Measurements from ENCODE around the gene TIGD3. TPM values are rescaled to one million over a fixed set of nuclear protein-coding genes. Genes with fewer than 3 reads are reported as not detected.

Gene TIGD3
- total and polyA plus RNA-seq, 9 of the 15 experiments (the other 6 are each of a cell fraction or from before 2014, with no cell fraction given), result 0.06 to 1.3 (median 0.56) TPM

GRCh38 chr11:65314501-65315203 lies 39.9 kb upstream of the TIGD3 start, which contains the start of gene CDC42EP2 (continued):
- TF ChIP-seq, protein P1, sequence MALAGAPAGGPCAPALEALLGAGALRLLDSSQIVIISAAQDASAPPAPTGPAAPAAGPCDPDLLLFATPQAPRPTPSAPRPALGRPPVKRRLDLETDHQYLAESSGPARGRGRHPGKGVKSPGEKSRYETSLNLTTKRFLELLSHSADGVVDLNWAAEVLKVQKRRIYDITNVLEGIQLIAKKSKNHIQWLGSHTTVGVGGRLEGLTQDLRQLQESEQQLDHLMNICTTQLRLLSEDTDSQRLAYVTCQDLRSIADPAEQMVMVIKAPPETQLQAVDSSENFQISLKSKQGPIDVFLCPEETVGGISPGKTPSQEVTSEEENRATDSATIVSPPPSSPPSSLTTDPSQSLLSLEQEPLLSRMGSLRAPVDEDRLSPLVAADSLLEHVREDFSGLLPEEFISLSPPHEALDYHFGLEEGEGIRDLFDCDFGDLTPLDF (CRISPR knock-in tag; IDR thresholded peaks at IDR 0.05), result peak; percentile 71; the same call in 1 of the 2 replicates
- TF ChIP-seq YY1 (IDR thresholded peaks at IDR 0.05; ENCODE audit: borderline replicate concordance in 1 of 3, control insufficient read depth in 1 of 3, extremely low read depth in 1 of 3, insufficient read depth in 3 of 3, insufficient read length in 1 of 3, insufficient replicate concordance in 2 of 3, low read depth in 1 of 3, low read length in 2 of 3) (peak in 2 of 3 experiments; percentile 10 to 62), RB1 (IDR thresholded peaks at IDR 0.05; ENCODE audit: low read depth) (peak; percentile 20; the same call in 1 of the 2 replicates), CCNT2 (IDR thresholded peaks at IDR 0.05; ENCODE audit: borderline replicate concordance, extremely low read depth, insufficient read length, low read depth, low read length) (peak; percentile 92), ZBTB7A (IDR thresholded peaks at IDR 0.05; ENCODE audit: borderline replicate concordance, control insufficient read depth, low read depth, low read length) (peak; percentile 87), SIN3A (IDR thresholded peaks at IDR 0.05; ENCODE audit: borderline replicate concordance in 2 of 2, control insufficient read depth in 1 of 2, low read depth in 2 of 2, low read length in 2 of 2) (peak; percentile 24 to 88; a peak in 1 of 4 replicates), NCOA6 (IDR thresholded peaks at IDR 0.05) (peak; percentile 55; the same call in 1 of the 2 replicates), POLR2B (IDR thresholded peaks at IDR 0.05; ENCODE audit: low read depth, partially characterized antibody) (peak; percentile 46), ZBTB11 (CRISPR knock-in tag; IDR thresholded peaks at IDR 0.05) (peak in 2 of 3 experiments; percentile 56 to 83; a peak in 3 of 6 replicates), MAZ (CRISPR knock-in tag; conservative IDR thresholded peaks at IDR 0.05 in 1 of 2, IDR thresholded peaks at IDR 0.05 in 1 of 2) (peak; percentile 24 to 71; a peak in 2 of 4 replicates)
- TF ChIP-seq, protein P2, sequence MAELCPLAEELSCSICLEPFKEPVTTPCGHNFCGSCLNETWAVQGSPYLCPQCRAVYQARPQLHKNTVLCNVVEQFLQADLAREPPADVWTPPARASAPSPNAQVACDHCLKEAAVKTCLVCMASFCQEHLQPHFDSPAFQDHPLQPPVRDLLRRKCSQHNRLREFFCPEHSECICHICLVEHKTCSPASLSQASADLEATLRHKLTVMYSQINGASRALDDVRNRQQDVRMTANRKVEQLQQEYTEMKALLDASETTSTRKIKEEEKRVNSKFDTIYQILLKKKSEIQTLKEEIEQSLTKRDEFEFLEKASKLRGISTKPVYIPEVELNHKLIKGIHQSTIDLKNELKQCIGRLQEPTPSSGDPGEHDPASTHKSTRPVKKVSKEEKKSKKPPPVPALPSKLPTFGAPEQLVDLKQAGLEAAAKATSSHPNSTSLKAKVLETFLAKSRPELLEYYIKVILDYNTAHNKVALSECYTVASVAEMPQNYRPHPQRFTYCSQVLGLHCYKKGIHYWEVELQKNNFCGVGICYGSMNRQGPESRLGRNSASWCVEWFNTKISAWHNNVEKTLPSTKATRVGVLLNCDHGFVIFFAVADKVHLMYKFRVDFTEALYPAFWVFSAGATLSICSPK (IDR thresholded peaks at IDR 0.05; ENCODE audit: borderline replicate concordance), result no peak
- TF ChIP-seq, protein P3, sequence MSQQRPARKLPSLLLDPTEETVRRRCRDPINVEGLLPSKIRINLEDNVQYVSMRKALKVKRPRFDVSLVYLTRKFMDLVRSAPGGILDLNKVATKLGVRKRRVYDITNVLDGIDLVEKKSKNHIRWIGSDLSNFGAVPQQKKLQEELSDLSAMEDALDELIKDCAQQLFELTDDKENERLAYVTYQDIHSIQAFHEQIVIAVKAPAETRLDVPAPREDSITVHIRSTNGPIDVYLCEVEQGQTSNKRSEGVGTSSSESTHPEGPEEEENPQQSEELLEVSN (IDR thresholded peaks at IDR 0.05; ENCODE audit: borderline replicate concordance in 1 of 2, extremely low read depth in 1 of 2, insufficient read depth in 1 of 2, insufficient read length in 1 of 2, low read depth in 1 of 2, low read length in 1 of 2, poor library complexity in 1 of 2, severe bottlenecking in 1 of 2), result peak in 1 of 2 experiments; percentile 19
- TF ChIP-seq, protein P4, sequence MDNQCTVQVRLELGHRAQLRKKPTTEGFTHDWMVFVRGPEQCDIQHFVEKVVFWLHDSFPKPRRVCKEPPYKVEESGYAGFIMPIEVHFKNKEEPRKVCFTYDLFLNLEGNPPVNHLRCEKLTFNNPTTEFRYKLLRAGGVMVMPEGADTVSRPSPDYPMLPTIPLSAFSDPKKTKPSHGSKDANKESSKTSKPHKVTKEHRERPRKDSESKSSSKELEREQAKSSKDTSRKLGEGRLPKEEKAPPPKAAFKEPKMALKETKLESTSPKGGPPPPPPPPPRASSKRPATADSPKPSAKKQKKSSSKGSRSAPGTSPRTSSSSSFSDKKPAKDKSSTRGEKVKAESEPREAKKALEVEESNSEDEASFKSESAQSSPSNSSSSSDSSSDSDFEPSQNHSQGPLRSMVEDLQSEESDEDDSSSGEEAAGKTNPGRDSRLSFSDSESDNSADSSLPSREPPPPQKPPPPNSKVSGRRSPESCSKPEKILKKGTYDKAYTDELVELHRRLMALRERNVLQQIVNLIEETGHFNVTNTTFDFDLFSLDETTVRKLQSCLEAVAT (IDR thresholded peaks at IDR 0.05), result no peak
